HepG2 (cell line): ENCODE data around the gene ZBP1. TPM values are rescaled to one million over a fixed set of nuclear protein-coding genes. Genes with fewer than 3 reads are reported as not detected.

Experiments
- ATAC-seq: fragments of 200-7000 bp; cut with Tn5 transposase; 3 replicates; pipeline ENCODE4 v1.9.1; 2020; ENCODE audit warnings: mild to moderate bottlenecking, moderate library complexity
- BruUV-seq: library from RNA; stranded (reverse); fragments of 400-500 nt; replicated peaks from 2 replicates; lab custom pipeline; 2021; lab: Mats Ljungman, UMichigan
- CTCF ChIA-PET: fragments of 300-600 bp; formaldehyde crosslinking; extraction: SDS; loops from one replicate; lab custom pipeline; 2021; ENCODE audit warnings: low total read pairs, inconsistent platforms, low intra/inter-chr PET ratio; lab: Yijun Ruan, JAX
- POLR2A ChIA-PET: fragments of 350-600 bp; sonication (Branson Sonifier 250); formaldehyde crosslinking; loops from one replicate; lab custom pipeline; 2020; ENCODE audit warnings: antibody characterized with exemption, inconsistent platforms; lab: Yijun Ruan, JAX
- DNase-seq: peaks from one replicate; pipeline ENCODE4 v3.0.0-alpha.2; 2015; ENCODE audit warnings: low spot score
- FAIRE-seq: peaks from 3 replicates; lab custom pipeline; 2011; peaks lifted over from hg19 to GRCh38; lab: Jason Lieb, UNC
- H2AFZ ChIP-seq: one replicate; pipeline ENCODE4 v1.6.1; 2011; ENCODE audit warnings: low read length, inconsistent platforms
- H3K27ac ChIP-seq: fragments of 300-600 bp; 3 replicates; pipeline ENCODE4 v1.8.0; 2011; ENCODE audit warnings: mixed run types, mild to moderate bottlenecking, mixed read lengths, low read length, inconsistent platforms; ENCODE audit not compliant: insufficient read depth; ENCODE audit errors: extremely low read length
- H3K27me3 ChIP-seq, 2 experiments: fragments of 200-600 bp in 1 of 2; 2 replicates in 1 of 2; 3 replicates in 1 of 2; pipeline versions ENCODE4 v1.6.0 to v1.8.0; 2011; ENCODE audit warnings: low read length in 2 of 2, mild to moderate bottlenecking in 2 of 2, moderate library complexity in 2 of 2, inconsistent platforms in 1 of 2; ENCODE audit not compliant: insufficient read depth in 2 of 2, control insufficient read depth in 1 of 2
- H3K36me3 ChIP-seq, 2 experiments: fragments of 200-600 bp in 1 of 2; replicated peaks in 1 of 2; 2 replicates in 1 of 2; 3 replicates in 1 of 2; pipeline versions ENCODE4 v1.5.1 to v1.8.0; 2011; ENCODE audit warnings: low read length in 2 of 2, inconsistent platforms in 1 of 2; ENCODE audit not compliant: insufficient read depth in 2 of 2, control insufficient read depth in 1 of 2
- H3K4me1 ChIP-seq: 2 replicates; pipeline ENCODE4 v1.5.1; 2012; ENCODE audit warnings: low read length, inconsistent platforms; ENCODE audit not compliant: insufficient read depth
- H3K4me2 ChIP-seq: 2 replicates; pipeline ENCODE4 v1.6.0; 2011; ENCODE audit warnings: low read depth, low read length, inconsistent platforms
- H3K4me3 ChIP-seq, 3 experiments: fragments of 200-600 bp in 1 of 3; sonication (generic), shearing (Covaris generic) in 1 of 3; replicated peaks in 1 of 3; 2 replicates each; pipeline ENCODE4 v1.5.1; 2011 to 2016; ENCODE audit warnings: low read length in 3 of 3, inconsistent platforms in 2 of 3, low read depth in 2 of 3, mild to moderate bottlenecking in 2 of 3, control low read depth in 1 of 3, mixed read lengths in 1 of 3; ENCODE audit not compliant: insufficient read depth in 1 of 3
- H3K79me2 ChIP-seq: one replicate; pipeline ENCODE4 v1.6.1; 2011; ENCODE audit warnings: low read length, inconsistent platforms; ENCODE audit not compliant: insufficient read depth
- H3K9ac ChIP-seq: 2 replicates; pipeline ENCODE4 v1.6.0; 2011; ENCODE audit warnings: mild to moderate bottlenecking, low read depth, low read length, inconsistent platforms; ENCODE audit not compliant: insufficient read depth
- H3K9me3 ChIP-seq: 2 replicates; pipeline ENCODE4 v1.5.1; 2012; ENCODE audit warnings: mild to moderate bottlenecking, low read length
- H4K20me1 ChIP-seq: 2 replicates; pipeline ENCODE4 v1.6.0; 2011; ENCODE audit warnings: inconsistent platforms, mild to moderate bottlenecking, low read length, moderate library complexity; ENCODE audit not compliant: insufficient read depth
- ATF7 ChIP-seq, 2 experiments: fragments of 450-650 bp in 1 of 2; sonication (generic) in 1 of 2; formaldehyde crosslinking in 1 of 2; IDR thresholded peaks; 2 replicates each; pipeline versions ENCODE4 v1.4.0 to v1.6.1; 2016 to 2020; ENCODE audit warnings: antibody characterized with exemption in 1 of 2, mild to moderate bottlenecking in 1 of 2, missing genetic modification reagents in 1 of 2
- BORCS8-MEF2B ChIP-seq: sonication (generic); formaldehyde crosslinking; IDR thresholded peaks from 2 replicates; pipeline ENCODE4 v1.8.0; 2022; ENCODE audit warnings: mild to moderate bottlenecking, missing genetic modification reagents
- EEA1 ChIP-seq: sonication (generic); formaldehyde crosslinking; IDR thresholded peaks from 2 replicates; pipeline ENCODE4 v1.5.1; 2020; ENCODE audit warnings: mild to moderate bottlenecking, missing genetic modification reagents, borderline replicate concordance
- FOXA1 ChIP-seq, 2 experiments: fragments of 450-650 bp in 1 of 2; sonication (generic) in 1 of 2; formaldehyde crosslinking in 1 of 2; IDR thresholded peaks; 2 replicates each; pipeline versions ENCODE4 v1.4.0 to v1.6.1; 2016 to 2020; ENCODE audit warnings: missing genetic modification reagents in 1 of 2
- GTF3A ChIP-seq: sonication (generic); formaldehyde crosslinking; conservative IDR thresholded peaks from 2 replicates; pipeline ENCODE4 v1.4.0; 2020; ENCODE audit warnings: mild to moderate bottlenecking, missing genetic modification reagents
- HOXA9 ChIP-seq: sonication (generic); formaldehyde crosslinking; IDR thresholded peaks from 2 replicates; pipeline ENCODE4 v1.8.1; 2022; ENCODE audit warnings: missing genetic modification reagents, mild to moderate bottlenecking, moderate library complexity, borderline replicate concordance
- KDM5B ChIP-seq: sonication (generic); formaldehyde crosslinking; IDR thresholded peaks from 2 replicates; pipeline ENCODE4 v1.4.0; 2020; ENCODE audit warnings: missing genetic modification reagents, mild to moderate bottlenecking, borderline replicate concordance
- PBX3 ChIP-seq: sonication (generic); formaldehyde crosslinking; IDR thresholded peaks from 2 replicates; pipeline ENCODE4 v1.8.1; 2023; ENCODE audit warnings: missing genetic modification reagents, inconsistent platforms, borderline replicate concordance
- TEF ChIP-seq: sonication (generic); formaldehyde crosslinking; IDR thresholded peaks from 2 replicates; pipeline ENCODE4 v1.5.0; 2020; ENCODE audit warnings: missing genetic modification reagents
- ZBTB20 ChIP-seq: sonication (generic); formaldehyde crosslinking; IDR thresholded peaks from 2 replicates; pipeline ENCODE4 v1.8.1; 2023; ENCODE audit warnings: missing genetic modification reagents, low read depth, mild to moderate bottlenecking, borderline replicate concordance
- ZNF24 ChIP-seq: fragments of 450-650 bp; IDR thresholded peaks from 2 replicates; pipeline ENCODE4 v1.6.1; 2017; ENCODE audit warnings: antibody characterized with exemption, mild to moderate bottlenecking
- ZNF251 ChIP-seq: sonication (generic); formaldehyde crosslinking; IDR thresholded peaks from 2 replicates; pipeline ENCODE4 v1.9.0; 2021; ENCODE audit warnings: mild to moderate bottlenecking, missing genetic modification reagents
- ZNF670 ChIP-seq: sonication (generic); formaldehyde crosslinking; IDR thresholded peaks from 2 replicates; pipeline ENCODE4 v1.8.0; 2022; ENCODE audit warnings: mild to moderate bottlenecking, missing genetic modification reagents, borderline replicate concordance
- WGBS: methylation state at CpG from one replicate; pipeline ENCODE4 v1.1.6; 2017; ENCODE audit warnings: low lambda C conversion rate; 5-methylcytosine and 5-hydroxymethylcytosine counted together
- in situ Hi-C: cut with HindIII; loops from 2 replicates; pipeline ENCODE4 v1.10.0; 2017; ENCODE audit warnings: low pct_unique_long_range_greater_than_20kb; ENCODE audit not compliant: extremely low pct_ligation_motif_present
- intact Hi-C: fragments of 100-400 bp; cut with micrococcal nuclease; formaldehyde crosslinking; loops from one replicate; pipeline ENCODE4 v1.10.0; 2022; ENCODE audit not compliant: unreplicated experiment
- polyA plus RNA-seq, 8 experiments: library from polyadenylated mRNA; depleted of rRNA in 3 of 8; stranded (reverse) in 7 of 8; unstranded in 1 of 8; fragments of >200 nt; fragmentation: Illumina TruSeq in 4 of 8; extraction: Trizol in 4 of 8; gene quantifications; 2 replicates each; pipeline versions ENCODE4 v1.2.1 to v1.2.3, GENCODE V29; 2011 to 2016; ENCODE audit warnings: low read depth in 4 of 8, missing spikeins in 1 of 8, mixed read lengths in 1 of 8; ENCODE audit not compliant: insufficient read depth in 1 of 8
- total RNA-seq, 5 experiments: library from RNA; depleted of rRNA; stranded (reverse); fragments of >200 nt; fragmentation: Illumina TruSeq; extraction: Trizol; gene quantifications; 2 replicates each; pipeline ENCODE4 v1.2.3, GENCODE V29; 2016; ENCODE audit warnings: low read depth in 1 of 5
- TF ChIP-seq, protein P1 (sequence below): sonication (generic); formaldehyde crosslinking; IDR thresholded peaks from 2 replicates; pipeline ENCODE4 v1.5.1; 2020; ENCODE audit warnings: missing genetic modification reagents, mild to moderate bottlenecking, borderline replicate concordance

Gene ZBP1
- total and polyA plus RNA-seq, 2 of the 13 experiments (the other 11 are each of a cell fraction or from before 2014, with no cell fraction given), result not detected

DNA sequence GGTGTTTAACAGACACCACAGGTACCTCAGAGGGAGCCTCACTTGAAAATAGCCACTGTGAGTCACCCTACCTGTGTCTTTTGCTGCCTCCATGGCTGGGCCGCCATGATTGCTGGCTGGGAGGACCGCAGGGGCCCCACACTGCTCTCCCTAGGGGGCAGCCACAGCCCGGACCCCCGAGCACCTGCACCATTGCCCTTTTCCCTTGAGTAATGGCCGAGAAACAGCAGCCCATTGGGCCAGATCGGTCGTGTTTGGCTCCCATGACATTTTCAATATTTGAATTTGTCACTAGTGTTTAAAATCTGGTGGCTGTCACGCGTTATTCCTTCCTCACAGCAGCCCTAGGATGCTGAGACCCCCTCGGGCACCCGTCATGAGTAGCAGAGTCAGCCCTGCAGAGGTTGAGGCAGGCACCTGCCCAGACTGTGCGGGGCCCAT lies 6.7 kb downstream of the ZBP1 start:
- no peaks in the 10 kb centered on the region for H3K4me1 ChIP-seq
- ChIA-PET CTCF (no interaction called here), POLR2A (no interaction called here)
- in situ Hi-C loops (no loop called here), intact Hi-C loops (no loop called here)
- H2AFZ ChIP-seq, result no peak overlapping the region
- ATAC-seq, result no peak
- no peaks in the 10 kb centered on the region for H3K36me3 ChIP-seq
- H3K4me2 ChIP-seq, result no peak overlapping the region
- no peak for FAIRE-seq
- H3K79me2 ChIP-seq, result no peaks in the 10 kb centered on the region
- H3K9me3 ChIP-seq, result no peaks in the 10 kb centered on the region
- no peak overlapping the region for H3K4me3 ChIP-seq
- H3K27ac ChIP-seq, result no peak overlapping the region
- peaks cover 18 to 84% of the 10 kb centered on the region in 2 experiments; a peak in 4 of 5 replicates for H3K27me3 ChIP-seq
- BruUV-seq, result no TSS peak
- no peak for DNase-seq
- H4K20me1 ChIP-seq, result no peaks in the 10 kb centered on the region; the same call in 1 of the 2 replicates
- H3K9ac ChIP-seq, result no peak overlapping the region
- no peak for TF ChIP-seq TEF
- no peak for TF ChIP-seq BORCS8-MEF2B (CRISPR knock-in tag)
- 13% methylated on average over 12 of the region's 12 CpGs for WGBS

GRCh38 chr20:57612916-57613315 lies 7.3 kb downstream of the ZBP1 start:
- H3K36me3 ChIP-seq, result no peaks in the 10 kb centered on the region
- BruUV-seq, result no TSS peak
- no peak for ATAC-seq
- intact Hi-C loops, result no loop called here
- in situ Hi-C loops, result no loop called here
- no peaks in the 10 kb centered on the region for H3K4me1 ChIP-seq
- ChIA-PET POLR2A (no interaction called here), CTCF (no interaction called here)
- H4K20me1 ChIP-seq, result no peaks in the 10 kb centered on the region; the same call in 1 of the 2 replicates
- no peak overlapping the region for H3K4me3 ChIP-seq
- H3K79me2 ChIP-seq, result no peaks in the 10 kb centered on the region
- DNase-seq, result no peak
- H3K9ac ChIP-seq, result no peak overlapping the region
- 36% methylated on average over 7 of the region's 7 CpGs for WGBS
- no peak overlapping the region for H3K4me2 ChIP-seq
- no peak overlapping the region for H3K27ac ChIP-seq
- peaks cover 20 to 81% of the 10 kb centered on the region in 2 experiments; a peak in 4 of 5 replicates for H3K27me3 ChIP-seq
- H2AFZ ChIP-seq, result no peak overlapping the region
- FAIRE-seq, result no peak
- H3K9me3 ChIP-seq, result no peaks in the 10 kb centered on the region
- TF ChIP-seq FOXA1 (IDR thresholded peaks at IDR 0.05) (no peak), FOXA1 (CRISPR knock-in tag; IDR thresholded peaks at IDR 0.05) (no peak), GTF3A (CRISPR knock-in tag) (no peak), EEA1 (CRISPR knock-in tag) (no peak), ZBTB20 (CRISPR knock-in tag) (no peak), HOXA9 (CRISPR knock-in tag) (no peak), ATF7 (IDR thresholded peaks at IDR 0.05) (no peak), ATF7 (CRISPR knock-in tag; IDR thresholded peaks at IDR 0.05) (no peak), ZNF24 (no peak), KDM5B (CRISPR knock-in tag) (no peak), PBX3 (CRISPR knock-in tag) (no peak), ZNF670 (no peak), ZNF251 (CRISPR knock-in tag) (no peak)
- TF ChIP-seq, protein P1, sequence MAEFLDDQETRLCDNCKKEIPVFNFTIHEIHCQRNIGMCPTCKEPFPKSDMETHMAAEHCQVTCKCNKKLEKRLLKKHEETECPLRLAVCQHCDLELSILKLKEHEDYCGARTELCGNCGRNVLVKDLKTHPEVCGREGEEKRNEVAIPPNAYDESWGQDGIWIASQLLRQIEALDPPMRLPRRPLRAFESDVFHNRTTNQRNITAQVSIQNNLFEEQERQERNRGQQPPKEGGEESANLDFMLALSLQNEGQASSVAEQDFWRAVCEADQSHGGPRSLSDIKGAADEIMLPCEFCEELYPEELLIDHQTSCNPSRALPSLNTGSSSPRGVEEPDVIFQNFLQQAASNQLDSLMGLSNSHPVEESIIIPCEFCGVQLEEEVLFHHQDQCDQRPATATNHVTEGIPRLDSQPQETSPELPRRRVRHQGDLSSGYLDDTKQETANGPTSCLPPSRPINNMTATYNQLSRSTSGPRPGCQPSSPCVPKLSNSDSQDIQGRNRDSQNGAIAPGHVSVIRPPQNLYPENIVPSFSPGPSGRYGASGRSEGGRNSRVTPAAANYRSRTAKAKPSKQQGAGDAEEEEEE, result no peak
